Measurements from ENCODE around the gene CDYL. TPM values are rescaled to one million over a fixed set of nuclear protein-coding genes. Genes with fewer than 3 reads are reported as not detected.

The CDYL gene
- total RNA-seq, 1 experiment from 2014 or later = 38.4 TPM

- ChIA-PET POLR2A (ENCODE audit: unreplicated experiment) (no interaction called here), CTCF (no interaction called here)
- Histone ChIP-seq H4K20me1 (ENCODE audit: low read length) (0 out of 2 replicates have a peak, but pooled peaks cover 4% of the 10 kb centered on the region), H3K36me3 (ENCODE audit: low read depth, low read length) (peaks cover 32% of the 10 kb centered on the region), H3K4me2 (ENCODE audit: low read length) (no peak overlapping the region), H2AFZ (ENCODE audit: low read length) (no peak overlapping the region), H3F3A (ENCODE audit: low read length, unreplicated experiment) (no peaks in the 10 kb centered on the region), H3K9me3 (ENCODE audit: low read length) (no peaks in the 10 kb centered on the region), H3K4me3 (ENCODE audit: low read length) (no peak overlapping the region), H3K9ac (ENCODE audit: low read length) (no peak overlapping the region), H3K27me3 (ENCODE audit: low read length) (no peaks in the 10 kb centered on the region), H3K4me1 (ENCODE audit: insufficient read depth, low read length) (no peaks in the 10 kb centered on the region), H3K9me2 (replicated peaks; ENCODE audit: low read length) (no peaks in the 10 kb centered on the region), H3K79me2 (ENCODE audit: low read length) (peaks cover 34% of the 10 kb centered on the region), H3K27ac (ENCODE audit: low read length) (no peak overlapping the region)
- DNase-seq (no peak), ATAC-seq (no peak)
- intact Hi-C loops (cut with micrococcal nuclease) = no loop called here
- no TSS peak for BruUV-seq (replicated peaks)
- TF ChIP-seq EZH2phosphoT487 (IDR thresholded peaks at IDR 0.05; ENCODE audit: borderline replicate concordance, low read length) = no peak
- TF ChIP-seq, protein P1, sequence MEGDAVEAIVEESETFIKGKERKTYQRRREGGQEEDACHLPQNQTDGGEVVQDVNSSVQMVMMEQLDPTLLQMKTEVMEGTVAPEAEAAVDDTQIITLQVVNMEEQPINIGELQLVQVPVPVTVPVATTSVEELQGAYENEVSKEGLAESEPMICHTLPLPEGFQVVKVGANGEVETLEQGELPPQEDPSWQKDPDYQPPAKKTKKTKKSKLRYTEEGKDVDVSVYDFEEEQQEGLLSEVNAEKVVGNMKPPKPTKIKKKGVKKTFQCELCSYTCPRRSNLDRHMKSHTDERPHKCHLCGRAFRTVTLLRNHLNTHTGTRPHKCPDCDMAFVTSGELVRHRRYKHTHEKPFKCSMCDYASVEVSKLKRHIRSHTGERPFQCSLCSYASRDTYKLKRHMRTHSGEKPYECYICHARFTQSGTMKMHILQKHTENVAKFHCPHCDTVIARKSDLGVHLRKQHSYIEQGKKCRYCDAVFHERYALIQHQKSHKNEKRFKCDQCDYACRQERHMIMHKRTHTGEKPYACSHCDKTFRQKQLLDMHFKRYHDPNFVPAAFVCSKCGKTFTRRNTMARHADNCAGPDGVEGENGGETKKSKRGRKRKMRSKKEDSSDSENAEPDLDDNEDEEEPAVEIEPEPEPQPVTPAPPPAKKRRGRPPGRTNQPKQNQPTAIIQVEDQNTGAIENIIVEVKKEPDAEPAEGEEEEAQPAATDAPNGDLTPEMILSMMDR (conservative IDR thresholded peaks at IDR 0.05; ENCODE audit: low read depth, low read length) = no peak
- no peak for TF ChIP-seq EZH2 (IDR thresholded peaks at IDR 0.05; ENCODE audit: low read length, unreplicated experiment)
Measured at GRCh38 chr6:4899249-4900034, 123.2 kb downstream of the CDYL start.

- Histone ChIP-seq H3K9me2 (replicated peaks; ENCODE audit: low read length) (no peaks in the 10 kb centered on the region), H3K36me3 (ENCODE audit: low read depth, low read length) (peaks cover 30% of the 10 kb centered on the region), H3K9me3 (ENCODE audit: low read length) (no peaks in the 10 kb centered on the region), H3F3A (ENCODE audit: low read length, unreplicated experiment) (no peaks in the 10 kb centered on the region), H3K4me3 (ENCODE audit: low read length) (no peak overlapping the region), H2AFZ (ENCODE audit: low read length) (no peak overlapping the region), H3K4me1 (ENCODE audit: insufficient read depth, low read length) (no peaks in the 10 kb centered on the region), H3K4me2 (ENCODE audit: low read length) (no peak overlapping the region), H3K27me3 (ENCODE audit: low read length) (no peaks in the 10 kb centered on the region), H3K79me2 (ENCODE audit: low read length) (peaks cover 44% of the 10 kb centered on the region), H3K9ac (ENCODE audit: low read length) (no peak overlapping the region), H4K20me1 (ENCODE audit: low read length) (0 out of 2 replicates have a peak, but pooled peaks cover 4% of the 10 kb centered on the region), H3K27ac (ENCODE audit: low read length) (no peak overlapping the region)
- BruUV-seq (replicated peaks) = no TSS peak
- CTCF ChIA-PET = no interaction called here
- ATAC-seq (no peak), DNase-seq (no peak)
- intact Hi-C loops (cut with micrococcal nuclease) = no loop called here
- TF ChIP-seq EZH2 (IDR thresholded peaks at IDR 0.05; ENCODE audit: low read length, unreplicated experiment) = no peak
- TF ChIP-seq, protein P1 (conservative IDR thresholded peaks at IDR 0.05; ENCODE audit: low read depth, low read length) = no peak
- TF ChIP-seq EZH2phosphoT487 (IDR thresholded peaks at IDR 0.05; ENCODE audit: borderline replicate concordance, low read length) = no peak
- POLR2A ChIA-PET (ENCODE audit: unreplicated experiment) = interaction anchor here (0.6 kb wide), 1 partner anchor 48 kb away, joined by 3 read pairs; no protein-coding TSS in a partner anchor
Measured at GRCh38 chr6:4901386-4902061, 125.3 kb downstream of the CDYL start.

Measured in PC-3 (cell line).